H9 (cell line): ENCODE measurements around the gene DHRSX. TPM values are rescaled to one million over a fixed set of nuclear protein-coding genes. Genes with fewer than 3 reads are reported as not detected.

Source experiments
- DNase-seq: peaks from one replicate; pipeline ENCODE4 v3.0.0-alpha.2; 2017
- H2AFZ ChIP-seq: one replicate; pipeline ENCODE4 v1.6.1; 2013; ENCODE audit warnings: mild to moderate bottlenecking, low read length, control low read depth, moderate library complexity
- H2AK5ac ChIP-seq: 2 replicates; pipeline ENCODE4 v1.6.1; 2013; ENCODE audit warnings: low read length, control low read depth, mixed read lengths; ENCODE audit not compliant: insufficient read length
- H2BK120ac ChIP-seq: one replicate; pipeline ENCODE4 v1.6.1; 2013; ENCODE audit warnings: low read depth, mild to moderate bottlenecking, low read length, control low read depth, inconsistent platforms; ENCODE audit not compliant: poor library complexity, severe bottlenecking
- H2BK12ac ChIP-seq: 2 replicates; pipeline ENCODE4 v1.6.1; 2013; ENCODE audit warnings: low read length, control low read depth, mixed read lengths, low read depth; ENCODE audit not compliant: insufficient read length
- H2BK15ac ChIP-seq: 2 replicates; pipeline ENCODE4 v1.6.1; 2013; ENCODE audit warnings: low read depth, low read length, control low read depth
- H2BK20ac ChIP-seq: one replicate; pipeline ENCODE4 v1.6.1; 2013; ENCODE audit warnings: low read depth, mild to moderate bottlenecking, low read length, control low read depth, inconsistent platforms; ENCODE audit not compliant: poor library complexity, severe bottlenecking
- H2BK5ac ChIP-seq: 2 replicates; pipeline ENCODE4 v1.6.1; 2013; ENCODE audit warnings: low read length, control low read depth, mixed read lengths; ENCODE audit not compliant: insufficient read length
- H3K14ac ChIP-seq: 2 replicates; pipeline ENCODE4 v1.6.1; 2013; ENCODE audit warnings: low read length, control low read depth; ENCODE audit not compliant: insufficient read depth
- H3K18ac ChIP-seq: 2 replicates; pipeline ENCODE4 v1.6.1; 2013; ENCODE audit warnings: low read depth, mild to moderate bottlenecking, mixed read lengths, low read length, control low read depth; ENCODE audit not compliant: insufficient read length
- H3K23ac ChIP-seq: 2 replicates; pipeline ENCODE4 v1.6.1; 2013; ENCODE audit warnings: low read length, control low read depth, mixed read lengths, low read depth; ENCODE audit not compliant: insufficient read length
- H3K23me2 ChIP-seq: 2 replicates; pipeline ENCODE4 v1.6.1; 2013; ENCODE audit warnings: low read depth, mild to moderate bottlenecking, mixed read lengths, low read length, control low read depth; ENCODE audit not compliant: insufficient read length, poor library complexity, severe bottlenecking
- H3K27ac ChIP-seq: 2 replicates; pipeline ENCODE4 v1.5.1; 2013; ENCODE audit warnings: low read length, control low read depth, mixed read lengths, low read depth; ENCODE audit not compliant: insufficient read length
- H3K27me3 ChIP-seq: 2 replicates; pipeline ENCODE4 v1.6.1; 2013; ENCODE audit warnings: low read length, control low read depth, inconsistent platforms; ENCODE audit not compliant: insufficient read depth
- H3K4ac ChIP-seq: 2 replicates; pipeline ENCODE4 v1.6.1; 2013; ENCODE audit warnings: low read depth, mild to moderate bottlenecking, control low read depth, inconsistent platforms, low read length, moderate library complexity
- H3K4me1 ChIP-seq: 2 replicates; pipeline ENCODE4 v1.6.1; 2013; ENCODE audit warnings: low read length, control low read depth, inconsistent platforms; ENCODE audit not compliant: insufficient read depth
- H3K4me2 ChIP-seq: 2 replicates; pipeline ENCODE4 v1.6.1; 2013; ENCODE audit warnings: low read length, control low read depth, mixed read lengths; ENCODE audit not compliant: insufficient read length, insufficient read depth
- H3K56ac ChIP-seq: 2 replicates; pipeline ENCODE4 v1.6.1; 2013; ENCODE audit warnings: low read depth, mild to moderate bottlenecking, mixed read lengths, low read length, control low read depth; ENCODE audit not compliant: insufficient read length
- H3K79me1 ChIP-seq: 2 replicates; pipeline ENCODE4 v1.6.1; 2013; ENCODE audit warnings: low read depth, mild to moderate bottlenecking, moderate library complexity, low read length, control low read depth, inconsistent platforms; ENCODE audit not compliant: insufficient read depth, poor library complexity, severe bottlenecking
- H3K79me2 ChIP-seq: 2 replicates; pipeline ENCODE4 v1.6.1; 2013; ENCODE audit warnings: low read length, control low read depth, inconsistent platforms; ENCODE audit not compliant: insufficient read depth
- H3K9ac ChIP-seq: 2 replicates; pipeline ENCODE4 v1.6.1; 2013; ENCODE audit warnings: low read length, control low read depth, mixed read lengths; ENCODE audit not compliant: insufficient read length; ENCODE audit errors: extremely low read depth
- H3K9me3 ChIP-seq: one replicate; pipeline ENCODE4 v1.6.1; 2013; ENCODE audit warnings: low read depth, low read length, inconsistent platforms; ENCODE audit not compliant: control insufficient read depth
- H3T11ph ChIP-seq: one replicate; pipeline ENCODE4 v1.6.1; 2013; ENCODE audit warnings: mild to moderate bottlenecking, low read length, control low read depth, inconsistent platforms
- H4K20me1 ChIP-seq: one replicate; pipeline ENCODE4 v1.6.1; 2013; ENCODE audit not compliant: control insufficient read depth, insufficient read length, insufficient read depth
- H4K5ac ChIP-seq: 2 replicates; pipeline ENCODE4 v1.6.1; 2013; ENCODE audit warnings: low read depth, mild to moderate bottlenecking, mixed read lengths, low read length, control low read depth; ENCODE audit not compliant: insufficient read length
- H4K8ac ChIP-seq: replicated peaks from 2 replicates; pipeline ENCODE4 v1.6.1; 2013; ENCODE audit warnings: low read length, control low read depth, mixed read lengths, low read depth; ENCODE audit not compliant: insufficient read length
- H4K91ac ChIP-seq: 2 replicates; pipeline ENCODE4 v1.6.1; 2013; ENCODE audit warnings: low read depth, mild to moderate bottlenecking, moderate library complexity, mixed read lengths, low read length, control low read depth; ENCODE audit not compliant: insufficient read length
- H3K27ac Mint-ChIP-seq, 3 experiments: 2 replicates in 2 of 3; 3 replicates in 1 of 3; pipeline ENCODE4 v1.8.0; 2020 to 2021; ENCODE audit warnings: mixed read lengths in 3 of 3, mild to moderate bottlenecking in 1 of 3, moderate library complexity in 1 of 3
- H3K27me3 Mint-ChIP-seq: 2 replicates; pipeline ENCODE4 v1.8.0; 2021; ENCODE audit warnings: low read depth, mild to moderate bottlenecking, moderate library complexity, mixed read lengths
- H3K36me3 Mint-ChIP-seq, 3 experiments: 2 replicates in 2 of 3; 3 replicates in 1 of 3; pipeline ENCODE4 v1.8.0; 2020 to 2021; ENCODE audit warnings: low read depth in 3 of 3, mixed read lengths in 3 of 3; ENCODE audit not compliant: insufficient read depth in 1 of 3
- H3K4me1 Mint-ChIP-seq, 2 experiments: 2 replicates each; pipeline ENCODE4 v1.8.0; 2020; ENCODE audit warnings: mixed read lengths in 2 of 2
- H3K4me3 Mint-ChIP-seq, 2 experiments: 2 replicates in 1 of 2; 3 replicates in 1 of 2; pipeline ENCODE4 v1.8.0; 2020 to 2021; ENCODE audit warnings: mild to moderate bottlenecking in 2 of 2, mixed read lengths in 2 of 2, moderate library complexity in 1 of 2
- H3K9me3 Mint-ChIP-seq, 2 experiments: 2 replicates in 1 of 2; 3 replicates in 1 of 2; pipeline ENCODE4 v1.8.0; 2020; ENCODE audit warnings: mild to moderate bottlenecking in 2 of 2, mixed read lengths in 2 of 2, moderate library complexity in 1 of 2
- WGBS: extraction: QIAGEN DNeasy Blood & Tissue Kit; methylation state at CpG from one replicate; pipeline ENCODE4 v1.1.7; 2013; ENCODE audit warnings: missing lambda C conversion rate, low lambda C conversion rate, mixed read lengths; ENCODE audit not compliant: insufficient read length; ENCODE audit errors: extremely low coverage; 5-methylcytosine and 5-hydroxymethylcytosine counted together
- total RNA-seq: library from RNA; stranded (reverse); gene quantifications from 2 replicates; pipeline ENCODE4 v1.2.1, GENCODE V29; 2021
- TF ChIP-seq, protein P1 (sequence below): fragments of 200-600 bp; sonication (generic); conservative IDR thresholded peaks from 3 replicates; pipeline ENCODE4 v1.8.0; 2021; ENCODE audit warnings: antibody characterized with exemption, mild to moderate bottlenecking

DHRSX gene
- total RNA-seq, 1 experiment from 2014 or later, result 44.0 TPM

DNA sequence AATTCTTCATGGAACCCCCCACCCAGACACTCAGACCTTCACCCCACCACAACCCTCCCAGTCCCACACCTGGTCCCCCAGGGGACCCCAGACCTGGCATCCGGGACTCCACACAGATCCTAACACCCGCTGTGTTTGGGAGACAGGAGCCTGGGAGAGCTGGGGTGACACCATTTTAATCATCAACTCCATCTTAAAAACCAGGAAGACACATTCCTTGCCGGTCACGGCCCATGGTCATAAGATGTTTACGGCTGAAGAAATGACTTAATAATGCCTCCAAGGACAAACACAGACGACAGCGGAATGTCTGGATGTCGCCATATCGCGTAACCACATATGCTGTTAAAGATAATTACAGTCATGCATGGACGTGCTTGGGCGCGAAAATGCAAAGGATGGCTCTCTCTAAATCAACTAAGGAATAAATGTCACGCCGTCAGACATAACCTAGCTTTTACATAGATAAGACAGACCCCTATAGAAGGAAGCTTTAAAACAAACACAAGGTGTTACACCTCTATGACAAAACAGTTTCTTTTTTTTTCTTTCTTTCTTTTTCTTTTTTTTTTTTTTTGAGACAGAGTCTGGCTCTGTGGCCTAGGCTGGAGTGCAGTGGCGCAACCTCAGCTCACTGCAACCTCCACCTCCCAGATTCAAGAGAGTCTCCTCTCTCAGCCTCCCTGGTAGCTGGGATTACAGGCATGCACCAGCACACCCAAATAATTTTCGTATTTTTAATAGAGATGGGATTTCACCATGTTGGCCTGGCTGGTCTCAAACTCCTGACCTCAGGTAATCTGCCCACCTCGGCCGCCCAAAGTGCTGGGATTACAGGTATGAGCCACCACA lies 2.1 kb upstream of the DHRSX start:
- Histone ChIP-seq H3K79me1 (peaks cover 5% of the 10 kb centered on the region), H3K23me2 (peaks cover 11% of the 10 kb centered on the region), H3K27me3 (no peaks in the 10 kb centered on the region), H2AFZ (no peak overlapping the region), H3K56ac (no peak overlapping the region), H3K27ac (no peak overlapping the region), H2BK5ac (no peak overlapping the region), H3K9ac (no peak overlapping the region), H4K91ac (no peak overlapping the region), H2BK20ac (no peak overlapping the region), H4K5ac (no peak overlapping the region), H2BK12ac (no peak overlapping the region), H2BK15ac (no peak overlapping the region), H3K4me2 (no peak overlapping the region), H3K4ac (no peak overlapping the region), H3K79me2 (peaks cover 11% of the 10 kb centered on the region; the same call in 1 of the 2 replicates), H3K18ac (no peak overlapping the region), H3K14ac (no peak overlapping the region), H4K20me1 (no peaks in the 10 kb centered on the region), H3K4me1 (peaks cover 11% of the 10 kb centered on the region), H2BK120ac (no peak overlapping the region), H3T11ph (no peak overlapping the region), H4K8ac (no peak overlapping the region), H3K9me3 (no peaks in the 10 kb centered on the region), H2AK5ac (no peak overlapping the region), H3K23ac (no peak overlapping the region)
- H3K27me3 Mint-ChIP-seq, result no peaks in the 10 kb centered on the region
- peaks cover 14 to 30% of the 10 kb centered on the region in 2 experiments for H3K4me1 Mint-ChIP-seq
- WGBS, result no CpG with 5 or more reads among the region's 19 CpGs
- no peak overlapping the region for H3K4me3 Mint-ChIP-seq
- peak overlapping the region in 2 of 3 experiments; percentile 77 to 85; a peak in 1 of 7 replicates for H3K27ac Mint-ChIP-seq
- peaks cover 0 to 3% (median 3%) of the 10 kb centered on the region in 3 experiments; a peak in 5 of 7 replicates for H3K36me3 Mint-ChIP-seq
- TF ChIP-seq, protein P1, sequence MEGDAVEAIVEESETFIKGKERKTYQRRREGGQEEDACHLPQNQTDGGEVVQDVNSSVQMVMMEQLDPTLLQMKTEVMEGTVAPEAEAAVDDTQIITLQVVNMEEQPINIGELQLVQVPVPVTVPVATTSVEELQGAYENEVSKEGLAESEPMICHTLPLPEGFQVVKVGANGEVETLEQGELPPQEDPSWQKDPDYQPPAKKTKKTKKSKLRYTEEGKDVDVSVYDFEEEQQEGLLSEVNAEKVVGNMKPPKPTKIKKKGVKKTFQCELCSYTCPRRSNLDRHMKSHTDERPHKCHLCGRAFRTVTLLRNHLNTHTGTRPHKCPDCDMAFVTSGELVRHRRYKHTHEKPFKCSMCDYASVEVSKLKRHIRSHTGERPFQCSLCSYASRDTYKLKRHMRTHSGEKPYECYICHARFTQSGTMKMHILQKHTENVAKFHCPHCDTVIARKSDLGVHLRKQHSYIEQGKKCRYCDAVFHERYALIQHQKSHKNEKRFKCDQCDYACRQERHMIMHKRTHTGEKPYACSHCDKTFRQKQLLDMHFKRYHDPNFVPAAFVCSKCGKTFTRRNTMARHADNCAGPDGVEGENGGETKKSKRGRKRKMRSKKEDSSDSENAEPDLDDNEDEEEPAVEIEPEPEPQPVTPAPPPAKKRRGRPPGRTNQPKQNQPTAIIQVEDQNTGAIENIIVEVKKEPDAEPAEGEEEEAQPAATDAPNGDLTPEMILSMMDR, result no peak
- no peak for DNase-seq
- no peaks in the 10 kb centered on the region; a peak in 1 of 5 replicates for H3K9me3 Mint-ChIP-seq
